GM18907 (cell line): ENCODE results near the gene MTRF1L.

Experiments used
- ATAC-seq: cut with Tn5 transposase; IDR thresholded peaks from one replicate; pipeline ENCODE4 v1.9.1; 2021; ENCODE audit warnings: mild to moderate bottlenecking, moderate library complexity; ENCODE audit not compliant: unreplicated experiment

Gene MTRF1L, protein sequence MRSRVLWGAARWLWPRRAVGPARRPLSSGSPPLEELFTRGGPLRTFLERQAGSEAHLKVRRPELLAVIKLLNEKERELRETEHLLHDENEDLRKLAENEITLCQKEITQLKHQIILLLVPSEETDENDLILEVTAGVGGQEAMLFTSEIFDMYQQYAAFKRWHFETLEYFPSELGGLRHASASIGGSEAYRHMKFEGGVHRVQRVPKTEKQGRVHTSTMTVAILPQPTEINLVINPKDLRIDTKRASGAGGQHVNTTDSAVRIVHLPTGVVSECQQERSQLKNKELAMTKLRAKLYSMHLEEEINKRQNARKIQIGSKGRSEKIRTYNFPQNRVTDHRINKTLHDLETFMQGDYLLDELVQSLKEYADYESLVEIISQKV

DNA sequence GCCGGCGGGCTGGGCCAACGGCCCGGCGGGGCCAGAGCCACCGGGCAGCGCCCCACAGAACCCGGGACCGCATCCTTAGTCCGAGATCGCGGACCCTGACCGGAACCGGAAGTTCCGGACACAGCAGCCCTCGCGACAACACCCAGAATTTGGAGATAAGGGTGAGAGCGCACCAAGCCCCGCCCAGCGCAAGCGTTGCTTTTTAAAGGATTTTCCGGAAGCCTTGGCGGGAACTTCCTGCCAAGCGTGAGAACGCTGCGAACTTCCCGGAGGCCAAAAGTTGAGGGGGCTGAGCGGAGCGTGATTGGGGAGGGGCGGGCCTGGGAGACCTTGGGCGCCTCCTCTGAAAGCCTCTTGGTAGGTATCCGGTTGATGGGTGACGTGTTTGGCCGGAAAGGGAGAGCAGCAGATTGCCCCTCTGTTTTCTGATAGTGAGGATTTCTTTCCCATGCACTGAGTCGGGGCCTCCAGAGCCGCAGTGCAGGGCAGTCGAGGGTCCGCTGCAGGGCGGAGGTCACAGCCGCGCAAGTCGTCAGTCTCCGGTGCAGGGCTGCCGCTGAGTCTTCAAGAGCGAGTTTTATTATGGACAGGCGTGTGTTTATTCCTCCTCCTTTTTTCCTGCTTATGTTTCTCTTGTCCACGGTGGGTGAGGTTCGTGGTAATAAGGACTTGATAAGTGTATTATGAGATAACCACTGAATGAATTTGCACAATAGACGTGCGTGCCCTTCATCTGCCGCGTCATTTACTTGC is at the start of gene MTRF1L:
MTRF1L (minus strand) TSS at position 97 of the 753 bp plus-strand sequence; CDS start at position 73, 24 bp downstream.
- peak; percentile 96 for ATAC-seq

GRCh38 chr6:153051801-153052200 is 49.3 kb upstream of the MTRF1L start:
- ATAC-seq, result no peak

- no peak for ATAC-seq
Measured at GRCh38 chr6:153048631-153049030, 46.1 kb upstream of the MTRF1L start.

GRCh38 chr6:153047386-153047785 is 44.9 kb upstream of the MTRF1L start:
- no peak for ATAC-seq

GRCh38 chr6:153045271-153045670 is 42.8 kb upstream of the MTRF1L start:
- ATAC-seq, result no peak

- ATAC-seq, result no peak
Measured at GRCh38 chr6:153044295-153044694, 41.8 kb upstream of the MTRF1L start.

DNA sequence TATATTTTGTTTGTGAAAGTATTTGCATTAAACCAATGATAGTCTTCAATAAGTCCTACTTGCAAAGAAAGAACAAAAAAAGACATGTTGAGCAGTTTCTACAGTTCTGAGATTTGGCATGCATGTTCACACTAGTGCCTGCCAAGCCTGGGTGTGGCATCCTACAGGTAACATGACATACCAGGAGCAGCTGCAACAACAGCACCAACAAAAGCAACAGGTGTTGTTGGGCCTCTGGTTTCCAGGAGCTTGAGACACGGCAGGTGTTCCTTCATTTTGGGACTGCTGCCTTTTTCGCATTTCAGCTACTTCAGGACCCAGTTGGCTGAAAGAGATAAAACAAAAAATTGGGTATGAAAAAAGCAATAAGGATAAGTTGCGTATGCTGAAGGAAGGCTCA is 41.2 kb upstream of the MTRF1L start:
- ATAC-seq, result no peak

DNA sequence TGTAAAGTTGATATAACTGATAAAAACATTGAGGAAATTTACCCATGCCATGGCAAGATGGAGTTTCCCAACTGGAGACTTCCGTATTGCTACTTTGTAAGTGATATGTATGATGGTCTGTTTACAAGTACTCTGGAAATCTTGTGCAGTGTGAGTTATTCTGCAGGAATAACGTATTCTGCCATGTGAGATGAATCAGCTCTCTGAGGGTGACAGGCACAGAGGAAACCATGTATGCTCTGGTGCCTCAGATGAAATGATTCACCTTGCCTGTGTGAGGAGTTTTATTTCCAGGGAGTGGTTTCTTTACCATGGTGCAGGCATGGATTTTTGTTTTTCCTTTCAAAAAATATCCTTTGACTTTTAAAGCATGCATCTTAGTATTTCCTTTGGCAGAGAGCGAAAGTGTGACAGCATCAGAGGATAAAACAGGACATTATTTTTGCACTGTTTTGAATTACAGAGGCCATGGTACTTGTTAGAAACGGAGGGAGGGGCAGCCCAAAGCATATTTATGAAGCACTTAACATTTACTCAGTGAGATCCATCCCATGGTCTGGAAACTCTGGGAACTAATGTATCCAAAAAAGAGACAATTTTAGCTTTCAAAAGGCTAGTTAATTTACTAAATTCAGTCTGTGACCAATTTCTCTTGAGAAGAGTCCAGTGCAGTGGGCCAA is 36.0 kb upstream of the MTRF1L start:
- ATAC-seq, result no peak

DNA sequence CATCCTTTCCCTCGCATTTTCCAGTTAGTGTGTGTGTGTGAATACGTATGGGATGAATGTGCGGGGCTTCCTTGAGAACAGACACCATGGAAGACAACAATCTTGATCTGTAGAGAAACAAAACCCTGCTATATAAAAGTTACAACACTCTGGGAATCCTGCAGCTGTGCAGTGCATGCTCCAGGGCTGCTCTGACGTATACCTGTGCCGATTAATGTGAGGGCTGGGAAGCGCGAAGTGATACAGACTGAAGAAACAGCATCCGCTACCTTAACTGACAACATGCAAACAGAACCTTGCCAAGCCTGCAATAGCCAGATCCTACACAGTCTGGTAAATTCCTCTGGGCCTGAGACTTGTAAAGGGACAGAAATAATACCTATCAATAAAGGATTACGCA is 31.6 kb upstream of the MTRF1L start:
- ATAC-seq, result no peak

- ATAC-seq, result no peak
Measured at GRCh38 chr6:153032255-153032882, 29.9 kb upstream of the MTRF1L start.

- no peak for ATAC-seq
Measured at GRCh38 chr6:153031335-153031955, 28.9 kb upstream of the MTRF1L start.

DNA sequence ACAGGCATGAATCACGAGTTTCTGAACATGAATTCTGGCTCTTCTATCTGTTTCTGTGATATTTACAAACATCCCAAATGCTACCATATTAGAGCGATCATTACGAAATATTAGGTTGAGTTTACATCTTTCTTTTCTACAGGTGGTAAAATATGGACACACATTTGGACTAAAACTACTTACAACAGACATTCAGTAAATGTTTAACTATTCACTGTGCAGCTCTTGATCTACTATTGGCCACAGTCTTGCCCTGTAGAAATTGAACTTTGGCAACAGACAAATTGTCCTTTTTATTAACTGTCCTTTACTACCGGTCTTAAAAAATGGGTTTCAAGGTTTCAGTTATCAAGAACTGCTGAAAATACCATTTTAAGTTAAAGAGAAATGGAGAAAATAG is 26.5 kb upstream of the MTRF1L start:
- no peak for ATAC-seq

- ATAC-seq, result no peak
Measured at GRCh38 chr6:153028286-153028685, 25.8 kb upstream of the MTRF1L start.

DNA sequence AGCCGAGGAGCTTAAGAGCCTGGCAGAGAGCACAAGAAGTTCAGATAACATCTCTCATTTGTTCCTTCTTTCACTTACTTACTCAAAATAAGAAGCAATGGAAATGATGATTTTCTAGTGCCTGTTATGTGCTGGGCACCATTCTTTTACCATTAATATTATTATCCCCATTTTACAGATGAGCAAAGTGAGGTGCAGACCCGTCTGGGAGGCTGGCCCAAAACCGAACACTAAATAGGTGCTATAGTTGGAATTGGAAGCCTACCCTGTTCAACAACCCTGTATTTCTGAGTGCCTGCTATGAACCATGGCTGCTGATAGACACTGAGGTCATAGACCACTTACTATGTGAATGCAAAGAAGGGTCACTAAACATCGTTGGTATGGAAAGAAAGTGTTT is 25.0 kb upstream of the MTRF1L start:
- no peak for ATAC-seq

DNA sequence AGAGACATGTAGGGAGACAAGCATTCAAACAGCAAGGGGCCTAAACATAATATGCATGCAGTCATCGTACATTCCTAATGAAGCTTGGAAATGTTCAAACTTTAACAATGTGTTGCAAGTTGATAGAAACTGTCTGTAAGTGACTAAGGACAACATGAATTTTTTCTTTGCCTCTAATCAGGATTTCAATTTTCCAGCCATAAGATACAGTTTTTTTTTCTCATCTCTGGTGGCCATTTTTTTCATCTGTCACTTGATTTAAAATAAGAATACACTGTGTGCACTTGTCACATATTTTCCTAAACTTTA is 22.2 kb upstream of the MTRF1L start:
- no peak for ATAC-seq

- peak; percentile 99 for ATAC-seq
Measured at GRCh38 chr6:153023977-153024708, 21.6 kb upstream of the MTRF1L start.

- ATAC-seq, result no peak
Measured at GRCh38 chr6:153018355-153018754, 15.8 kb upstream of the MTRF1L start.

- ATAC-seq, result no peak
Measured at GRCh38 chr6:153016846-153017245, 14.3 kb upstream of the MTRF1L start.

DNA sequence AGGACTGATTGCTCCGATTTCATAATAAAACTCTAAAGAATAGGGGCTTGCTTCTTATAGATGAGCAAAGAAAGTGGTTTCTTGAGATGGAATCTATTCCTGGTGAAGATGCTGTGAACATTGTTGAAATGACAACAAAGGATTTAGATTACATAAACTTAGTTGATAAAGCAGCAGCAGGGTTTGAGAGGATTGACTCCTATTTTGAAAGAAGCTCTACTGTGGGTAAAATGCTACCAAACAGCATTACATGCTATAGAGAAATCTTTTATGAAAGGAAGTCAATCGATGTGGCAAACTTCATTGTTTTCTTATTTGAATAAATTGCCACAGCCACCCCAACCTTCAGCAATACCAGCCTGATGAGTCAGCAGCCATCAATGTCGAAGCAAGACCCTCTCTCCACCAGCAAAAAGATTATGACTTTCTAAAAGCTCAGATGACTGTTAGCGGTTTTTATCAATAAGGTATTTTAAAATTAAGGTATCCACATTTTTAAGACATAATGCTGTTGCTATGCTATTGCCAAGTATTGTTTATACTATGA is 12.7 kb upstream of the MTRF1L start:
- no peak for ATAC-seq

GRCh38 chr6:153013438-153013837 is 10.9 kb upstream of the MTRF1L start:
- ATAC-seq, result no peak
